Aorta (tissue), 5 donors: ENCODE results near the gene PEF1. TPM values are rescaled to one million over a fixed set of nuclear protein-coding genes. Genes with fewer than 3 reads are reported as not detected.

Experiments
- ATAC-seq: fragments of 200-7000 bp; cut with Tn5 transposase; one replicate; pipeline ENCODE4 v1.9.1; 2022; ENCODE audit warnings: moderate library complexity; ENCODE audit not compliant: low FRiP score
- DNase-seq, 2 donors: peaks; one replicate each; pipeline ENCODE4 v3.0.0-alpha.2; 2020
- H3K27ac ChIP-seq, 2 donors: one replicate each; pipeline ENCODE4 v1.5.1; 2013; ENCODE audit warnings: low read length in 2 of 2, mild to moderate bottlenecking in 2 of 2, moderate library complexity in 2 of 2, control low read depth in 1 of 2, inconsistent platforms in 1 of 2, low read depth in 1 of 2
- H3K27me3 ChIP-seq, 2 donors: one replicate each; pipeline ENCODE4 v1.6.1; 2013; ENCODE audit warnings: control low read depth in 1 of 2, low read length in 1 of 2, mild to moderate bottlenecking in 1 of 2, moderate library complexity in 1 of 2; ENCODE audit not compliant: insufficient read depth in 2 of 2, control insufficient read depth in 1 of 2
- H3K36me3 ChIP-seq, 2 donors: one replicate each; pipeline ENCODE4 v1.6.1; 2013; ENCODE audit warnings: control low read depth in 1 of 2, low read length in 1 of 2, mild to moderate bottlenecking in 1 of 2; ENCODE audit not compliant: insufficient read depth in 2 of 2, control insufficient read depth in 1 of 2
- H3K4me1 ChIP-seq, 2 donors: one replicate each; pipeline ENCODE4 v1.6.1; 2013; ENCODE audit warnings: low read length in 2 of 2, control low read depth in 1 of 2, mild to moderate bottlenecking in 1 of 2, moderate library complexity in 1 of 2; ENCODE audit not compliant: insufficient read depth in 2 of 2, control insufficient read depth in 1 of 2
- H3K4me3 ChIP-seq, 2 donors: one replicate each; pipeline ENCODE4 v1.5.1; 2013; ENCODE audit warnings: low read length in 2 of 2, control low read depth in 1 of 2, mild to moderate bottlenecking in 1 of 2
- H3K9me3 ChIP-seq: one replicate; pipeline ENCODE4 v1.6.1; 2013; ENCODE audit warnings: mild to moderate bottlenecking, low read length; ENCODE audit not compliant: control insufficient read depth
- WGBS, 2 donors: extraction: QIAGEN DNeasy Blood & Tissue Kit; methylation state at CpG; one replicate each; pipeline ENCODE4 v1.1.7; 2013; 5-methylcytosine and 5-hydroxymethylcytosine counted together
- intact Hi-C, 2 donors: fragments of 100-400 bp; cut with DNase I; formaldehyde crosslinking; loops; one replicate each; pipeline versions ENCODE4 v1.14.2 to v1.15.0; 2022
- polyA plus RNA-seq, 2 donors: library from polyadenylated mRNA; stranded (reverse); fragments of 200-250 nt; gene quantifications; one replicate each; pipeline ENCODE4 v1.2.3, GENCODE V29; 2013
- total RNA-seq, 2 donors: library from RNA; stranded (reverse); fragmentation: NEBNext Ultra II Directional; extraction: Animal tissue kit (Norgen Biotek cat#: 25700); gene quantifications; one replicate each; pipeline ENCODE4 v1.2.1, GENCODE V29; 2021
- donor health status: healthy with polysubstance abuse.
- donor health status: Bipolar disorder and iron deficiency.
- donor health status: DM: no; HTN: no; CAD: no.
- donor health status: DM: no; HTN: no; CAD: no.
- donor health status: DM: yes; HTN: yes; CAD: no.

The PEF1 gene
- total and polyA plus RNA-seq, 4 donors, result 57.9 to 83.9 (median 70.3) TPM

GRCh38 chr1:31581821-31582810, 62.6 kb downstream of the PEF1 start:
- peaks cover 0 to 12% of the 10 kb centered on the region in 2 donors for H3K36me3 ChIP-seq
- H3K4me3 ChIP-seq, result no peak overlapping the region
- no peak for ATAC-seq
- H3K27me3 ChIP-seq, result no peaks in the 10 kb centered on the region
- no peaks in the 10 kb centered on the region for H3K9me3 ChIP-seq
- DNase-seq, result no peak
- 33 to 41% methylated on average over 12 of the region's 12 CpGs for WGBS, 2 donors
- peak overlapping the region; percentile 71 to 94 for H3K27ac ChIP-seq
- intact Hi-C loops, result no loop called here
- peaks cover 3 to 6% of the 10 kb centered on the region in 2 donors for H3K4me1 ChIP-seq

GRCh38 chr1:31580891-31581603, 63.6 kb downstream of the PEF1 start:
- ATAC-seq (no peak), DNase-seq (no peak)
- Histone ChIP-seq H3K9me3 (no peaks in the 10 kb centered on the region), H3K27ac (peak overlapping the region; percentile 68 to 94), H3K36me3 (peaks cover 0 to 10% of the 10 kb centered on the region in 2 donors), H3K4me3 (peak overlapping the region; percentile 35 to 44), H3K4me1 (peaks cover 3 to 6% of the 10 kb centered on the region in 2 donors), H3K27me3 (no peaks in the 10 kb centered on the region)
- 18 to 20% methylated on average over 15 of the region's 15 CpGs for WGBS, 2 donors
- intact Hi-C loops, result no loop called here

GRCh38 chr1:31580513-31580870, 64.2 kb downstream of the PEF1 start:
- intact Hi-C loops, result no loop called here
- no peaks in the 10 kb centered on the region for H3K9me3 ChIP-seq
- H3K36me3 ChIP-seq, result peaks cover 0 to 8% of the 10 kb centered on the region in 2 donors
- peak overlapping the region; percentile 35 to 68 for H3K4me3 ChIP-seq
- H3K27me3 ChIP-seq, result no peaks in the 10 kb centered on the region
- DNase-seq, result peak; percentile 74 to 89
- peak; percentile 68 for ATAC-seq
- 2 to 6% methylated on average over 5 of the region's 5 CpGs for WGBS, 2 donors
- H3K27ac ChIP-seq, result peak overlapping the region; percentile 68 to 98
- H3K4me1 ChIP-seq, result peaks cover 3 to 6% of the 10 kb centered on the region in 2 donors

Other genes with a start within 250 kb of the PEF1 start
- 1 to 10 TPM; 2.5 to 3.7 TPM for gene SERINC2, start 231.7 kb downstream of the PEF1 start, total RNA-seq
- 10 to 100 TPM in 1 of 2 donors, 1 to 10 TPM in 1; 3.3 to 20.7 TPM for gene SERINC2, start 231.7 kb downstream of the PEF1 start, polyA plus RNA-seq
- gene TINAGL1, start 68.4 kb downstream of the PEF1 start, total RNA-seq, result 100 to 1,000 TPM; 317 to 506 TPM
- 100 to 1,000 TPM; 158 to 325 TPM for gene TINAGL1, start 68.4 kb downstream of the PEF1 start, polyA plus RNA-seq
- gene HCRTR1, start 27.2 kb downstream of the PEF1 start, total RNA-seq, result under 1 TPM in 1 of 2 donors, not detected in 1; 0.42 TPM
- gene HCRTR1, start 27.2 kb downstream of the PEF1 start, polyA plus RNA-seq, result under 1 TPM in 1 of 2 donors, not detected in 1; 0.18 TPM
- 100 to 1,000 TPM in 1 of 2 donors, 10 to 100 TPM in 1; 71.4 to 188 TPM for gene COL16A1, start 59.1 kb upstream of the PEF1 start, total RNA-seq
- gene COL16A1, start 59.1 kb upstream of the PEF1 start, polyA plus RNA-seq, result 100 to 1,000 TPM in 1 of 2 donors, 10 to 100 TPM in 1; 39.8 to 358 TPM
- 1 to 10 TPM; 1.8 to 4.6 TPM for gene ADGRB2, start 119.5 kb upstream of the PEF1 start, total RNA-seq
- gene ADGRB2, start 119.5 kb upstream of the PEF1 start, polyA plus RNA-seq, result 1 to 10 TPM; 1.8 to 2.4 TPM
- gene SPOCD1, start 171.1 kb upstream of the PEF1 start, total RNA-seq, result 1 to 10 TPM; 4.0 to 9.0 TPM
- gene SPOCD1, start 171.1 kb upstream of the PEF1 start, polyA plus RNA-seq, result 10 to 100 TPM in 1 of 2 donors, 1 to 10 TPM in 1; 1.4 to 12.3 TPM